ENCODE measurements around the gene CD48.
A peak's percentile ranks its signal among the peaks of the same experiment; 100 is the strongest.
"Not testable (repeated sequence)": the region's sequence is repeated elsewhere in the genome, so short reads cannot be mapped to it uniquely, and the experiment has no call there.

The CD48 gene

GRCh38 chr1:160675641-160676410 lies 35.8 kb downstream of the CD48 start:
- peak; percentile 70 for DNase-seq

- no peak for DNase-seq
Measured at GRCh38 chr1:160674415-160674814, 37.2 kb downstream of the CD48 start.

GRCh38 chr1:160672789-160673695 lies 38.6 kb downstream of the CD48 start:
- peak; percentile 25 for DNase-seq

- DNase-seq = no peak
Measured at GRCh38 chr1:160671603-160672517, 39.8 kb downstream of the CD48 start.

GRCh38 chr1:160670701-160671100 lies 40.9 kb downstream of the CD48 start:
- DNase-seq = no peak

GRCh38 chr1:160669802-160670201 lies 41.8 kb downstream of the CD48 start:
- no peak for DNase-seq

- no peak for DNase-seq
Measured at GRCh38 chr1:160669276-160669675, 42.3 kb downstream of the CD48 start.

- DNase-seq = no peak
Measured at GRCh38 chr1:160667896-160668295, 43.7 kb downstream of the CD48 start.

GRCh38 chr1:160666079-160666442 lies 45.6 kb downstream of the CD48 start:
- DNase-seq = no peak

GRCh38 chr1:160665330-160666078 lies 46.1 kb downstream of the CD48 start:
- DNase-seq = no peak

- no peak for DNase-seq
Measured at GRCh38 chr1:160664573-160665051, 47.0 kb downstream of the CD48 start.

- DNase-seq = no peak
Measured at GRCh38 chr1:160662910-160663309, 48.7 kb downstream of the CD48 start.

- no peak for DNase-seq
Measured at GRCh38 chr1:160659566-160659965, 52.1 kb downstream of the CD48 start.

- no peak for DNase-seq
Measured at GRCh38 chr1:160658814-160659193, 52.8 kb downstream of the CD48 start.

GRCh38 chr1:160658162-160658813 lies 53.3 kb downstream of the CD48 start:
- no peak for DNase-seq

GRCh38 chr1:160657250-160657781 lies 54.3 kb downstream of the CD48 start:
- no peak for DNase-seq

GRCh38 chr1:160656737-160657136 lies 54.9 kb downstream of the CD48 start:
- no peak for DNase-seq

GRCh38 chr1:160653620-160654016 lies 58.0 kb downstream of the CD48 start:
- no peak for DNase-seq

GRCh38 chr1:160652924-160653619 lies 58.5 kb downstream of the CD48 start:
- no peak for DNase-seq

- not testable (repeated sequence) for DNase-seq
Measured at GRCh38 chr1:160652065-160652641, 59.5 kb downstream of the CD48 start.
